Ectodermal cell (in vitro differentiated cells): ENCODE data around the gene CPLX1.
"Not testable (repeated sequence)": the region's sequence is repeated elsewhere in the genome, so short reads cannot be mapped to it uniquely, and the experiment has no call there.

Experiments
- H3K27ac ChIP-seq: 2 replicates; pipeline ENCODE4 v1.7.0; 2013; ENCODE audit warnings: mild to moderate bottlenecking, low read depth, low read length; ENCODE audit not compliant: insufficient read depth, poor library complexity, severe bottlenecking
- H3K27me3 ChIP-seq: 2 replicates; pipeline ENCODE4 v1.7.0; 2013; ENCODE audit warnings: mild to moderate bottlenecking, low read length; ENCODE audit not compliant: insufficient read depth, control insufficient read depth, poor library complexity, severe bottlenecking
- H3K36me3 ChIP-seq: one replicate; pipeline ENCODE4 v1.7.0; 2013; ENCODE audit warnings: low read length; ENCODE audit not compliant: control insufficient read depth, insufficient read depth
- H3K4me1 ChIP-seq: one replicate; pipeline ENCODE4 v1.7.0; 2013; ENCODE audit warnings: low read length; ENCODE audit not compliant: control insufficient read depth, insufficient read depth
- H3K4me3 ChIP-seq: 2 replicates; pipeline ENCODE4 v1.7.0; 2013; ENCODE audit warnings: low read depth, low read length, control low read depth; ENCODE audit not compliant: insufficient read depth
- H3K9me3 ChIP-seq: 2 replicates; pipeline ENCODE4 v1.7.0; 2013; ENCODE audit warnings: mild to moderate bottlenecking, low read length, moderate library complexity; ENCODE audit not compliant: control insufficient read depth
- WGBS, 2 experiments: methylation state at CpG; one replicate each; pipeline ENCODE4 v1.1.7; 2013; ENCODE audit warnings: missing lambda C conversion rate in 2 of 2; 5-methylcytosine and 5-hydroxymethylcytosine counted together

Gene CPLX1

DNA sequence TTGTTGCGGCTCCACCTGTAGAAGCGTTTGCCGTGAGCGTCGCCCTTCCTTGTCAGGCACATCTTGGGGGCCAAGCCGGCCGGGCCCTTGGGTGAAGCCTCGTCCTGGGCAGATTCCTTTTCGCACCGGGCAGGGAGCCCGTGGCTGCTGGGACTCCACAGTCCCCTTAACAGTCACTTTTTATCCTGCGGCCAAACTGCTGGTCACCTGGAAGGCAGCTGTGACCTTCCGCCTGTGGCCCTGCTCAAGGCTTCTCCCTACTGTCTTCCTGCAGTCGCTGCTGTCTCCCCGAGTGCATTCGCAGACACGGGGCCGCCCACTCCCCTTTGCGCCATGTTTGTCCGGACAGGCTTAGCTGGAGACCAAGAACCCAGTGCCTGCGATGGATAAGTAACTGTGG lies 65.3 kb downstream of the CPLX1 start:
- H3K27me3 ChIP-seq = no peaks in the 10 kb centered on the region
- peaks cover 46% of the 10 kb centered on the region for H3K36me3 ChIP-seq
- H3K27ac ChIP-seq = no peak overlapping the region
- H3K9me3 ChIP-seq = no peaks in the 10 kb centered on the region
- no peak overlapping the region for H3K4me3 ChIP-seq
- no peaks in the 10 kb centered on the region for H3K4me1 ChIP-seq
- whole genome bisulfite sequencing, 2 experiments = 96% methylated on average over 20 to 21 of the region's 21 CpGs

DNA sequence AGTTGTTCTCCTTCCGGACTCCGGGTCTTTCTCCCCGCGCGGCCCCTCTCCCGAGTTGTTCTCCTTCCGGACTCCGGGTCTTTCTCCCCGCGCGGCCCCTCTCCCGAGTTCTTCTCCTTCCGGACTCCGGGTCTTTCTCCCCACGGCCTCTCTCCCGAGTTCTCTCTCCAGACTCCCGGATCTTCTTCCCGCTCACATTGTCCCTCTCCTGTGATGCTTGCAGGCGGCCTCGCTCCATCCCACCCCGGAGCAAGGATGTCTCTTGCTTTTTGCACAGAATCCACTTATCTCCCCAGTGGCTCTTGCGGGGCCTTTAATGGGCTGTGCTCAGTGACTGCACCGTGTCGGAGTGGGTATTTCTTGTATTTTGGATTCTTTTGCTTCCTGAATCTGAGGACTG lies 66.1 kb downstream of the CPLX1 start:
- not testable (repeated sequence) for H3K4me1 ChIP-seq, H3K9me3 ChIP-seq, H3K27ac ChIP-seq, H3K27me3 ChIP-seq, H3K4me3 ChIP-seq
- peaks cover 42% of the 10 kb centered on the region for H3K36me3 ChIP-seq
- 87 to 91% methylated on average over 16 to 18 of the region's 24 CpGs for WGBS, 2 experiments

DNA sequence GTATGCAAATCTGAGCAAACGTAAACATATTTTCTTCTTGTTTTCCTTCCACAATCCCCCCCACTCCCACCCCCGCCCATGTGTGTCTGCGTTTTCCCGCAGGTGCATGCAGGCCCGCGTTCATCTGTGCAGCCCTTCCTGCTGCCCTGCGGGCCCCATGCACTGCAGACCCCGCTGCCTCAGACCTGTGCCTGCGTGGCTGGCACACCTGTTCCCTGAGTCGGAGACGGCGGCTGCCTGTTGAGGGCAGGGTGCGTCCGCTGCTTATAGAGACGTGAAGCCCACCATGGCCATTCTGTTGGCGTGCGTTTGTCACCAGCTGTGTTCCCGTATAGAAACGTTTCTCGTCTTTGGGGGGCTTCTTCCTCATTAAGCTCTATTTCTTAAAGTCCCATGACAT lies 68.8 kb downstream of the CPLX1 start:
- Histone ChIP-seq H3K27ac (no peak overlapping the region), H3K27me3 (no peaks in the 10 kb centered on the region), H3K9me3 (no peaks in the 10 kb centered on the region), H3K4me1 (no peaks in the 10 kb centered on the region), H3K36me3 (peaks cover 35% of the 10 kb centered on the region), H3K4me3 (no peak overlapping the region)
- 94 to 96% methylated on average over 20 of the region's 20 CpGs for WGBS, 2 experiments

DNA sequence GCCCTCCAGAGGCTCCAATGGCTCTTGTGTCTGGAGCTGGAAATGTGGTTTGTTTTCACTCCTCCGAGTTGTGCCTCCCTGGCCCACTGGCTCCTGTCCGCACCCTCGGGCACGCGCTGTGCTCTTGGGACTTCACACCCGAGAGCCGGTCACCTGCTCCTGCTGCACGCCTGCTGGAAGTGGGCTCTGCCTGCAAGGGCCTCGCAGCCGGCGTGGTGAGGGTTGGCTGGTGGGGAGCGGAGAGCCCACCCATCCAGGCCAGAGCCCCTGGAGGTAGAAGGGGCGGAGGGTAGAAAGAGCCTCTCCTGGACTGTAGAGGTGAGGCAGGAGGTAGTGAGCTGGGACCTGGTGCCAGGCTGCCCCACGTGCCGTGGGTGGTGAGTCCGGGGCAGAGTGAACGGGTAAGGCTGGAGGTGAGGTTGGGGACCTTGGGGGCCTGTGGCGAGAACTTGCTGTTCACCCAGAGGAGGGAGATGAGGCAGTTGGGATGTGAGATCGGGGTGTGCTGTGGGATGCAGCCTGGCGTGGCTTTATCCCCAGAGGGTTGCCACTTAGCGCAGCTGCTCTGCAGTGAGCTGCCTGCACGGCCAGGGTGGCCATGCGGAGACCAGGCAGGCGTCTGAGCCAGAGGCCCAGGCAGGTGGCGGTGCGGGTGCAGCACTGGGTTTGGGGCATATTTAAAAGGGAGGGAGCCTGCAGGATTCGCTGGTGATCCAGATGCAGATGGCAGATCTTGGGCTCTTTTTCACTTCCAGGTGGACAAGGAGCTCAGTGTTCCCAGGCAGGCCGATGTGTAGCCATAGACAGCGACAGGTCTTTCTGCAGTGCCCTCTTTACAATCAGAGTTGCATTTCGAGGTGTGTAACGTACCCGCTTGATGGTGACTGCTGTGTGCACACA lies 71.5 kb downstream of the CPLX1 start:
- Histone ChIP-seq H3K4me1 (no peaks in the 10 kb centered on the region), H3K36me3 (peaks cover 30% of the 10 kb centered on the region), H3K27me3 (no peaks in the 10 kb centered on the region), H3K27ac (no peak overlapping the region), H3K9me3 (no peaks in the 10 kb centered on the region), H3K4me3 (no peak overlapping the region)
- WGBS, 2 experiments = 95% methylated on average over 32 of the region's 32 CpGs

DNA sequence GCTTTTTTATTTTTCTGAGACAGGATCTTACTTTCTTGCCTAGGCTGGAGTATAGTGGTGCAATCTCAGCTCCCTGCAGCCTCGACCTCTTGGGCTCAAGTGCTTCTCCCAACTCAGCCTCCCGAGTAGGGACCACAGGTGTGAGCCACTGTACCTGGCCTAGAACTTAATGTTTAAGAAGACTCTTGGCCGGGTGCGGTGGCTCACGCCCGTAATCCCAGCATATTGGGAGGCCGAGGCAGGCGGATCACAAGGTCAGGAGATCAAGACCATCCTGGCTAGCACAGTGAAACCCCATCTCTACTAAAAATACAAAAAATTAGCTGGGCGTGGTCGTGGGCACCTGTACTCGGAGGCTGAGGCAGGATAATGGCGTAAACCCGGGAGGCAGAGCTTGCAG lies 72.7 kb downstream of the CPLX1 start:
- H3K27me3 ChIP-seq, H3K4me1 ChIP-seq, H3K4me3 ChIP-seq, H3K27ac ChIP-seq, H3K9me3 ChIP-seq: not testable (repeated sequence)
- 92 to 95% methylated on average over 13 of the region's 13 CpGs for WGBS, 2 experiments
- peaks cover 36% of the 10 kb centered on the region for H3K36me3 ChIP-seq

DNA sequence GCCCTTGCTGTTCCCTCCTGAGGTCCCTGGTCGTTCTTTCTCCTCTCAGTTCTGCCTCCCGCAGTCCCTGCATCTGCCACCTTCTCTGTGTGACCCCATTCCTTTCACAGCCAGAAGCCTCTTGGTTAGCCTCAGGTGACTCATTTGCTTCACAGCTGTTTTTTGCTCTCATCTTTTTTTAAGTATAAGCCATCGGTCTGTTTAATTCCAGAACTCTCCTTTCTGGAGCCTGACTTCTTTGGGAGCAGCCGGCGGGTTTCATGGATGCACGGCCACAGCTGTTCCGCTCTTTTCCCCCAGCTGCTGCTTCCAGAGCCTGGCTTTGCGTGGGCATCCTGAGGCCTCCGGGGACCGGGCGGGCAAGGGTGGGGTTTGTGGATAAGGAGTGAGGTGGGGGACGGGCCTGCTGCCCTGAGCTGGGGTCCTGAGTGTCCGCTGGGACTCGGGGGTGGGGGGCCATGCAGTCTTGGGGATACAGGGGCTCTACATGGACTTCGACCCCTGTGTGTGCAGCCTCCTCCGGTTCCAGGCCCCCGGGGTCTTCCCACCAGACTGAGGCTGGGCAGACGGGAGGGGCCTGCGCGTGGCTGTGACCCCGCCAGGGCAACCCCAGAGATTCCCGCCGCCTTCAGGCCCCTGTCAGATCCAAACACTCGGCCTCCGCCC lies 73.6 kb downstream of the CPLX1 start:
- Histone ChIP-seq H3K9me3 (no peaks in the 10 kb centered on the region), H3K27me3 (no peaks in the 10 kb centered on the region), H3K4me3 (no peak overlapping the region), H3K27ac (no peak overlapping the region), H3K36me3 (peaks cover 31% of the 10 kb centered on the region), H3K4me1 (no peaks in the 10 kb centered on the region)
- 95% methylated on average over 25 of the region's 25 CpGs for WGBS, 2 experiments

DNA sequence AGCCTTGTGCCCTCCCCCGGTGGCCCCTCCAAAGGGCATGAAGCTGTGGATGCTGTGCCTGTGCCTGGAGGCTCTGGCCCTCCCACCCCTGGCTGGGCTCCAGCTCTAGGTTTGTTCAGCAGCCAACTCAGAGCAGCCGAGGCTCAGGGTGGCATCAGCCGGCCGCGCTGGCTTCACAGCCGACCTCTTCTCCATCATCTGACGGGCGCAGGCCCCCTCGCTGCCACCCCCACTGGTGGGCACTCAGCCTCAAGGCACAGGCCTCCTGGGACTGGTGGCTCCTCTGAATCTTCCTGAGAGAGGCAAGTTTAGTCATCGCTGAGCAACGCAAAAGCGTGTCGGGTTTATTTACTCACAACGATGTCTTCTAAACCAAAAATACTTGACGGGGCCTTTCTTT lies 74.3 kb downstream of the CPLX1 start:
- Histone ChIP-seq H3K36me3 (peaks cover 25% of the 10 kb centered on the region), H3K9me3 (no peaks in the 10 kb centered on the region), H3K27me3 (no peaks in the 10 kb centered on the region), H3K27ac (no peak overlapping the region), H3K4me1 (no peaks in the 10 kb centered on the region), H3K4me3 (no peak overlapping the region)
- WGBS, 2 experiments = 96% methylated on average over 15 of the region's 15 CpGs

DNA sequence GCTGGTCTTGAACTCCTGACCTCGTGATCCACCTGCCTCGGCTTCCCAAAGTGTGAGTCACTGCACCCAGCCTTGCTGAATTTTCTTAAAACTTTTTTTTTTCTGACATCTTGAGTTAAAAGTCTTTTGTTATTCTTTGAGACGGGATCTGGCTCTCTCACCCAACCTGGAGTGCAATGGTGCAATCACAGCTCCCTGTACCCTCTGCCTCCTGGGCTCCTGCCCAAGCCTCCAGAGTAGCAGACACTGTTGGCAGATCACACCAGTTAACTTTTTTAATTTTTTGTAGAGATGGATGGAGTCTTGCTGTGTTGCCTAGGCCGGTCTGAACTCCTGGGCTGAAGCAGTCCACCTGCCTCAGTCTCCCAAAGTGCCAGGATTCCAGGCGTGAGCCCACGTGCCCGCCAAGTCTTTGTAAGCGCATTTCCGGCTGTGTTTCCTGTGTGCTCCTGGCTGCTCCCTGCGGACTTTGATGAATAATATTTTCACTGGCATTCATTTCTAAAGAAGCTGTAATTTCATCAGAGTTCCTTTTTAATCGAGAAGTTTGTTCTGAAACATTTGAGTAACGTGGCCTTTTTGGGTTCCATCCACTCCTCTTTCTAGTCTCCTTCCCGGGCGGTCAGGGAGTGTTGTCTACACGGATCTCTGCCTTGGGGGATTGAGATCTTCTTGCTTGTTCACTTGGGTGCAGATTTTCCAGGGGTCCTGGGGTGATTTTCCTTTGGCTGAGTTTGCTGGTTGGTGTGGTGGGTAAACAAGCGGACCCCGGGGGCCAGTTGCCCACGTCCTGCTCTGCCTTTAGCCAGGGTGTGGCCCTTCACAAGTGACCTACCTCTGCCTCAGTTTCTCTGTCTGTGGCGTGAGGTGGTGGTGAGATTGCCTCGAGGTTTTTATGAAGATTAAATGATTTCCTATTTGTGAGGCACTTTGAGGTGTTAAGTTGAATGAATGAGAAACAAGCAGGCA lies 75.9 kb downstream of the CPLX1 start:
- H3K27ac ChIP-seq = no peak overlapping the region
- no peaks in the 10 kb centered on the region for H3K4me1 ChIP-seq
- no peak overlapping the region for H3K4me3 ChIP-seq
- no peaks in the 10 kb centered on the region for H3K27me3 ChIP-seq
- peaks cover 23% of the 10 kb centered on the region for H3K36me3 ChIP-seq
- H3K9me3 ChIP-seq = no peaks in the 10 kb centered on the region
- WGBS, 2 experiments = 94 to 96% methylated on average over 20 of the region's 20 CpGs

DNA sequence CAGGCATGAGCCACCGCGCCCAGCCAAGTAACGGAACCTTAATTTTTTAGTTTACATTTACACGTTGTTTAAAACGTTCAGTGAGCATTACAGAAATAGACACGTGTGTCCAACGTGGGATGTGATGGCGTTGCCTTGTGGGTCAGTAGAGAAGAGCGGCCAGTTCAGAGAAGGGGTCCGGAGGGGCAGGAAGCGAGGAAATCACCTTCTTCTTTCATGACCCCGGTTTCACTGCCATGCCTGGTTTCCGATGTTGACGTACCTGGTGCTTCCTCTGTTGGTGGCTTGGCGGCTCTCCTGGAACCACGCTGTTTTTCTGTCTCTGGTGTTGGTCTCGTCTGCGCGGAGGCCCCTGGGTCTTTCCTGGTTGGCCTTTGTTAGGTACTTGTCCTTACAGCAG lies 77.5 kb downstream of the CPLX1 start:
- Histone ChIP-seq H3K4me3 (no peak overlapping the region), H3K27ac (no peak overlapping the region), H3K9me3 (no peaks in the 10 kb centered on the region), H3K27me3 (no peaks in the 10 kb centered on the region), H3K36me3 (peaks cover 29% of the 10 kb centered on the region), H3K4me1 (no peaks in the 10 kb centered on the region)
- WGBS, 2 experiments = 95 to 96% methylated on average over 19 of the region's 19 CpGs
